HEK293T (cell line): Measurements from ENCODE around the gene FRYL.
A peak's percentile ranks its signal among the peaks of the same experiment; 100 is the strongest.
"Not testable (repeated sequence)": the region's sequence is repeated elsewhere in the genome, so short reads cannot be mapped to it uniquely, and the experiment has no call there.

Experiments
- CTCF ChIA-PET: fragments of 350-600 bp; formaldehyde crosslinking; extraction: SDS; loops from one replicate; lab custom pipeline; 2021; ENCODE audit warnings: antibody characterized with exemption, inconsistent platforms; lab: Yijun Ruan, JAX
- POLR2A ChIA-PET: fragments of 350-600 bp; formaldehyde crosslinking; extraction: SDS; loops from one replicate; lab custom pipeline; 2020; ENCODE audit warnings: antibody characterized with exemption, inconsistent platforms; lab: Yijun Ruan, JAX
- DNase-seq: peaks from one replicate; pipeline ENCODE4 v3.0.0; 2012; ENCODE audit warnings: mixed read lengths; ENCODE audit errors: extremely low spot score
- ARNT ChIP-seq: fragments of 450-650 bp; IDR thresholded peaks from 2 replicates; pipeline ENCODE4 v1.6.1; 2017; ENCODE audit warnings: mild to moderate bottlenecking
- BHLHE40 ChIP-seq: fragments of 450-650 bp; IDR thresholded peaks from 2 replicates; pipeline ENCODE4 v1.6.1; 2016; ENCODE audit warnings: mild to moderate bottlenecking, moderate library complexity, borderline replicate concordance
- CTBP1 ChIP-seq: fragments of 450-650 bp; IDR thresholded peaks from 2 replicates; pipeline ENCODE4 v1.6.1; 2016; ENCODE audit warnings: borderline replicate concordance
- ELF4 ChIP-seq: fragments of 450-650 bp; IDR thresholded peaks from 2 replicates; pipeline ENCODE4 v1.6.1; 2017; ENCODE audit warnings: antibody characterized with exemption
- FOXA1 ChIP-seq: fragments of 450-650 bp; IDR thresholded peaks from 2 replicates; pipeline ENCODE4 v1.6.1; 2016; ENCODE audit warnings: mild to moderate bottlenecking
- FOXK2 ChIP-seq: fragments of 450-650 bp; IDR thresholded peaks from 2 replicates; pipeline ENCODE4 v1.6.1; 2016; ENCODE audit warnings: mild to moderate bottlenecking
- FOXM1 ChIP-seq: fragments of 450-650 bp; IDR thresholded peaks from 2 replicates; pipeline ENCODE4 v1.6.1; 2017; ENCODE audit warnings: mild to moderate bottlenecking, borderline replicate concordance
- HDGF ChIP-seq: fragments of 450-650 bp; IDR thresholded peaks from 2 replicates; pipeline ENCODE4 v1.6.1; 2017; ENCODE audit warnings: antibody characterized with exemption, borderline replicate concordance
- L3MBTL2 ChIP-seq: fragments of 450-650 bp; conservative IDR thresholded peaks from 2 replicates; pipeline ENCODE4 v1.6.1; 2016; ENCODE audit warnings: mild to moderate bottlenecking
- LEF1 ChIP-seq: fragments of 450-650 bp; IDR thresholded peaks from 2 replicates; pipeline ENCODE4 v1.6.1; 2017; ENCODE audit warnings: mild to moderate bottlenecking, borderline replicate concordance
- NFRKB ChIP-seq: fragments of 450-650 bp; IDR thresholded peaks from 2 replicates; pipeline ENCODE4 v1.6.1; 2016; ENCODE audit warnings: mild to moderate bottlenecking, moderate library complexity
- SP1 ChIP-seq: fragments of 450-650 bp; IDR thresholded peaks from 2 replicates; pipeline ENCODE4 v1.6.1; 2017
- SUZ12 ChIP-seq: fragments of 450-650 bp; IDR thresholded peaks from 2 replicates; pipeline ENCODE4 v1.6.1; 2016; ENCODE audit warnings: mild to moderate bottlenecking
- TARDBP ChIP-seq: fragments of 450-650 bp; IDR thresholded peaks from 2 replicates; pipeline ENCODE4 v1.6.1; 2016
- ZNF384 ChIP-seq: fragments of 450-650 bp; IDR thresholded peaks from 2 replicates; pipeline ENCODE4 v1.6.1; 2016
- TF ChIP-seq, protein P1 (sequence below): fragments of 450-650 bp; IDR thresholded peaks from 2 replicates; pipeline ENCODE4 v1.6.1; 2016

FRYL gene

DNA sequence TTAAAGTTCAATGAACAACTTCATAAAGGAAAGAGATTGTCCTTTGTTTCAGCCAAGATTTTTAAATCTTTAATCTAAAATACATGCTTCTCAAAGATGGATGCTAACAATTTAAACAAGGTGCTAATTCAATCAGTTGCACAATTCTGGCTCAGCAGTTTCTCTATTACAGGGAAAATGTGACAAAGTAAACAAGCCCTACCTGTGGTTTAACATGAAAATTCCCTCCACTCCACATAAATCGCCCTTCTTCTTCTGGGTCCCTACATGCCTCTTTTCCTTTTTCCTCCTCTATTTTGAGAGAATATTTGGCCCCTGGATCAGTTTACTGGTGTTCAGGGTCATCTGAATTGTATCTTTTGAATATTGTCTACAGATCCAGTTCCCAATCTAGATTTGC, 80.6 kb downstream of the FRYL start:
- POLR2A ChIA-PET = no interaction called here
- no peak for DNase-seq
- TF ChIP-seq CTBP1 (no peak), NFRKB (no peak), ELF4 (no peak), FOXM1 (no peak), SUZ12 (no peak), ARNT (no peak), LEF1 (no peak)
- CTCF ChIA-PET = interaction anchor here (1.2 kb wide), 1 partner anchor 142 kb away, joined by 4 read pairs; no protein-coding TSS in a partner anchor

DNA sequence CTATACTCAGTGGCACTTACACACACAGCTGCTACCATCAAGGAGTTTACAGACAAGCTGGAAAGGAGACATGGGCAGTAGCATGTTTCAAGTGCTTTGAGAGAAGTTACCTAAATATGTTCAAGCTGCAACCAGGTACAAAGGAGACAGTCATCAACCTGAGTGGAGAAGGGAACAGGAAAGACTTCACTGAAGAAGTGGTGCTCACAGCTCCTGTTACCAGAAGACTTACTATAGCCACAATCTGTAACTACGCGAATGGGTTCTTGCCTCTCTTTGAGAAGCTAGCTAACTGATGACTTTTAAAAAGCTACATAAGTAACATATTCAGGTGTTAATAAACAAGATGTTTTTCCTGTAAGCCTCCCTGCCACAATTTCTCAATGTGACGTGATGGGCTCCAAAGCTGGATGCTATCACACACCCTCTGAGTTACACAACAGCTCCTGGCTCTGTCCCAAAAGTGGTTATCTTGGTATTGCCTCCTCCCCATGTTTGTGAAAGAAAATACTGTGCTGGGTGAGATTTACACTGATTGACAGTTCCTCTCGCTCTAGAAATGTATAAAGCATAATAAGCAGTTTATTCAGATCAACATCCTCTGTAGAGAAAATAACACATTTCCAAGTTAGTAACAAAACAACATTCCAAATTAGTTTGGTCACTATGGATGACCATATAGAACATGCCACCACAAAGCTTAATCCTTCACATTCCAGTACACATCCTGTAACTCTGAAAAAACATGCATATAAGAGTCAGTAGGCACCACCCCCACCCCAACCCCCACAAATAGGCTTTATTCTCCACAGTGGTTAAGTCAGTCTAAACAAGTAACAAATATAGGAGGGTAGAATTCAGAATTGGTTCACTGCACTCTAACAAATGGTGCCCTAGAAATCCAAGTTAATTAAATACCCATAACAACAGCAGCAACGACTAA, 81.8 kb downstream of the FRYL start:
- ChIA-PET POLR2A (no interaction called here), CTCF (interaction anchor here (0.8 kb wide), 1 partner anchor 120 kb away, joined by 3 read pairs; no protein-coding TSS in a partner anchor)
- no peak for DNase-seq
- TF ChIP-seq CTBP1 = no peak
- TF ChIP-seq, protein P1, sequence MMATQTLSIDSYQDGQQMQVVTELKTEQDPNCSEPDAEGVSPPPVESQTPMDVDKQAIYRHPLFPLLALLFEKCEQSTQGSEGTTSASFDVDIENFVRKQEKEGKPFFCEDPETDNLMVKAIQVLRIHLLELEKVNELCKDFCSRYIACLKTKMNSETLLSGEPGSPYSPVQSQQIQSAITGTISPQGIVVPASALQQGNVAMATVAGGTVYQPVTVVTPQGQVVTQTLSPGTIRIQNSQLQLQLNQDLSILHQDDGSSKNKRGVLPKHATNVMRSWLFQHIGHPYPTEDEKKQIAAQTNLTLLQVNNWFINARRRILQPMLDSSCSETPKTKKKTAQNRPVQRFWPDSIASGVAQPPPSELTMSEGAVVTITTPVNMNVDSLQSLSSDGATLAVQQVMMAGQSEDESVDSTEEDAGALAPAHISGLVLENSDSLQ = peak; percentile 53

DNA sequence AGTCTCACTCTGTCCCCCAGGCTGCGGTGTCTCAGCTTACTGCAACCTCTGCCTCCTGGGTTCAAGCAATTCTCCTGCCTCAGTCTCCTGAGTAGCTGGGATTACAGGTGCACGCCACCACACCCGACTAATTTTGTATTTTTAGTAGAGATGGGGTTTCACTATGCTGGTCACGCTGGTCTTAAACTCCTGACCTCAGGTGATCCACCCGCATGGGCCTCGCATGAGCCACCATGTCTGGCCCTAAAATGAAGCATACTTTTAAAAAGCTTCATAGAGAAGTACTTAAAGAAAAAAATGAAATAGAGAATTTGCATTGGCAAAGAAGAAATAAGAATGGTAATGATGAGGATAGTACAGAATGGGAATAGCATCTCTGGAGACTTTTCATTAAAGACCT, 82.6 kb downstream of the FRYL start:
- CTCF ChIA-PET = interaction anchor here (0.8 kb wide), 1 partner anchor 119 kb away, joined by 3 read pairs; no protein-coding TSS in a partner anchor
- POLR2A ChIA-PET, DNase-seq: not testable (repeated sequence)

DNA sequence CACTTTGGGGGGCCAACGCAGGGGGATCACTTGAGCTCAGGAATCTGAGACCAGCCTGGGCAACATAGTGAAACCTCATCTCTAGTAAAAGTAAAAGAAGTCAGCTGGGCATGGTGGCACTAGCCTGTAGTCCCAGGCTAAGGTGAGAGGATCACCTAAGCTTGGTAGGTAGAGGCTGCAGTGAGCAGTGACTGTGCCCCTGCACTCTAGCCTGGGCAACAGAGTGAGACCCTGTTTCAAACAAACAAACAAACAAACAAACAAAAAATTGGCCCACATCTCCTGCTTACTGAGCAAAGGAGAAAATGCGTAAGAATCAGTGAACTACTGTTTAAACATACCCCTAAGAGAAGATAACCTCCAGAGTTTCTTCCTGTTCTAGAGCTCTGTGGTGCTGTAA, 85.3 kb downstream of the FRYL start:
- ChIA-PET CTCF (no interaction called here), POLR2A (no interaction called here)
- no peak for DNase-seq

DNA sequence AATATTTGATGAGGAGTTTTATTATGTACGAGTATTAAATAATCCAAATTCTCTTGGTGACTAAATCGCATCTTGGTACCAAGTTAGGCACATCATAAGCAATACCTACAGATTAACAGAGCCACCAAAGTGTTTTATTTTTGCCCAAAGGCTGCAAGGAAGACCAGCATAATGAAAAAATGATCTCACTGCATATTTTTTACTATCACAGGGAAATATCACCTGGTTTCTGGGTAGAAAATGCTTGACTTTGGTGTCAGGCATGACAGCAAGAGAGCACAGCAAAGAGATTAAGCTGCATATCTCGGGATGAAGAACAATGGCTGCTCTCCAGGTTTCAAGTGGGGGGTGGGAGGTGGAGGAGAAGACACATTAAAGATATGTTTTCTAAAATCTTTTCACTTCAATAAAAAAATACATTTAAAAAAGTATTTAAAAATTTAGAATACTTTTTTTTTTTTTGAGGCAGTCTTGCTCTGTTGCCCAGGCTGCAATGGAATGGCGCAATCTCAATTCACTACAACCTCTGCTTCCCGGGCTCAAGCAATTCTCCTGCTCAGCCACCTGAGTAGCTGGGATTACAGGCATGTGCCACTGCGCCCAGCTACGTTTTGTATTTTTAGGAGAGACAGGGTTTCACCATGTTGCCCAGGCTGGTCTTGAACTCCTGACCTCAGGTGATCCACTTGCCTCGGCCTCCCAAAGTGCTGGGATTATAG, 86.1 kb downstream of the FRYL start:
- TF ChIP-seq ARNT (no peak), ZNF384 (no peak), FOXK2 (no peak), SP1 (no peak), LEF1 (no peak), NFRKB (no peak), TARDBP (no peak), CTBP1 (no peak), FOXM1 (no peak), BHLHE40 (no peak), SUZ12 (no peak), FOXA1 (no peak), ELF4 (no peak), HDGF (no peak), L3MBTL2 (no peak)
- TF ChIP-seq, protein P1 = no peak
- CTCF ChIA-PET = no interaction called here
- DNase-seq = no peak
- POLR2A ChIA-PET = no interaction called here

More for the DNA sequence above, 85.3 kb downstream of the FRYL start:
- no peak for TF ChIP-seq LEF1
- TF ChIP-seq ELF4 = no peak
- no peak for TF ChIP-seq TARDBP
- TF ChIP-seq NFRKB = no peak
- TF ChIP-seq L3MBTL2 = no peak
- no peak for TF ChIP-seq SUZ12
- TF ChIP-seq FOXM1 = no peak
- no peak for TF ChIP-seq HDGF
- TF ChIP-seq, protein P1 = no peak
- TF ChIP-seq ARNT = no peak

DNA sequence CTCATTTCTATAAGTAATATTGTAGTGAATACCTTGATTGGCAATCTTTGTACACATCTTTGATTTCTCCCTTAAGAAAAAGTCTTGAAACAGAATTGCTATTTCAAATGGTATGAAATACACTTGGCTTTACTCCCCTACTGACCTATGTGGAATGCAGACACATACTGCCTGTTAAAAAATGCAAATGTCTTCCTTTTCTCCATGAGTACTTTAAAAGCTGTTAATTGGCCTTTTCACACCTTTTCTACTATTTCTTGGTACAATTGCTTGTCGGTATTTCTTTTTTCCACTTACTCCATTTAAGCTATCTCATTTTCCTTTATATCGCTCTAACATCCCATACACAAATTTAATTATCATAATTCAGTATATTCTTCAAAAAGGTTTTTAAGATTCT, 87.2 kb downstream of the FRYL start:
- ChIA-PET CTCF (no interaction called here), POLR2A (no interaction called here)

More for the DNA sequence above, 87.2 kb downstream of the FRYL start:
- DNase-seq = no peak
- TF ChIP-seq ELF4 (no peak), FOXA1 (no peak), L3MBTL2 (no peak), HDGF (no peak)
- TF ChIP-seq, protein P1 = no peak
